Fibroblast of skin of right biceps (primary cell): ENCODE data around the gene NUMBL.

Source experiments
- DNase-seq: peaks from one replicate; pipeline ENCODE4 v3.0.0-alpha.2; 2013

Gene NUMBL

GRCh38 chr19:40716031-40716481 lies 25.6 kb upstream of the NUMBL start:
- peak; percentile 96 for DNase-seq

- peak; percentile 91 for DNase-seq
These were observed 24.2 kb upstream of the NUMBL start for GRCh38 chr19:40714441-40715299.

DNA sequence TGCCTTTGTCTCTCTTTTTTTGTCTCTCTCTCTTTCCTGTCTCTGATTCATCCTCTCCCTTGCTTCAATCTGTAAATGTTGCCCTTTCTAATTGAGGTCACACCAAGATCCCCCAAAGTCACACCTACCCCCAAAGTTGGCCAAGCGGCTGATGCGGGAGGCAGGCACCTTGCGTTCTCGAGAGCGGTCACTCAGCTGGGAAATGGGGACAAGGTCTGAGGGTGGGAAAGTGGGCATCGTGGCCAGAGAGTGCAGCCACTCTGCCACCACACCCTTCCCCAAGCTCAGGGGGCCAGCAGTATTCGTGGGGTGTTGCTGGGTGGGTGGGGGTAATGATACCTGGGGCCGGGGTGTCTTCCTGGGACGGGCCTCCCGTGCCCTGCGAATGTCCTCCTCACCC lies 23.5 kb upstream of the NUMBL start:
- DNase-seq, result no peak

- DNase-seq, result no peak
These were observed 19.4 kb upstream of the NUMBL start for GRCh38 chr19:40709817-40710216.

DNA sequence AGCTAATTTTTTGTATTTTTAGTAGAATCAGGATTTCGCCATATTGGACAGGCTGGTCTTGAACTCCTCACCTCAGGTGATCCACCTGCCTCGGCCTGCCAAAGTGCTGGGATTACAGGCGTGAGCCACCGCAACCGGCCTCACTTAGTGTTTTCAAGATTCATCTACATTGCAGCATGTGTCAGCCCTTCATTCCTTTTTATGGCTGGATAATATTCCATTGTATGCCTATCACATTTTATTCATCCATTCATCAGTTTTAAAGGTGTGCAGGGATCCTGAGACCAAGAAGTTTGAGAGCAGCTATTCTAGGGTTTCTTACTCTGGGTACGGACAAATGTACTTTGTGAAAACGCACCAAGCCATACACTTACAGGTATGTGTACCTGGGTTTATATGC lies 17.2 kb upstream of the NUMBL start:
- DNase-seq, result no peak

DNA sequence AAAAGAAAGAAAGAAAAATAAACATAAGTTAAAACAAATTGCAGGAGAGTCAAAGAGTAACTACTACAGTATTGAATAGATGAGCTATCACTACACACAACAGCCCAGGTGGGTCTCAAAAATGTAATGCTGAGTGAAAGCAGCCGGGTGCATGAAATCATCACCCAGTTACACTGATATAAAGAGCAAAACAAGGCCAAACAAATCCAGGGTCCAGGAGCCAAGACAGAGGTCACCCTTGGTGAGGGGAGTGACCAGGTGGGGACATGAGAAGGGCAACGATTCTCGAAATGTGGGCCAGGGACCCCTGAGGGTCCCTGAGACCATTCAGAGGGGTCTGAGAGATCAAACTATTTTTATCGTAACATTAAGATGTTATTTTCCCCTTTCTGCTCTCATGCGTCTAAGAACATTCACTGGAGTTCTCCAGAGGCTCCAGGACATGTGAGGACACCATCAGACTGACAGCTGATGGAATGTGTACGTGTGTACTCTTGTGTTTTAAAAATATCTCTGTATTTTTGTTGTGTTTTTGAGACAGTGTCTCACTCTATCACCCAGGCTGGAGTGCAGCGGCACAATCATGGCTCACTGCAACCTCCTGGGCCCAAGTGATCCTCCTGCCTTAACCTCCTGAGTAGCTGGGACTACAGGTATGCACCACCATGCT lies 15.6 kb upstream of the NUMBL start:
- no peak for DNase-seq

- DNase-seq, result peak; percentile 51
These were observed 14.9 kb upstream of the NUMBL start for GRCh38 chr19:40705362-40705651.

GRCh38 chr19:40704491-40705361 lies 14.3 kb upstream of the NUMBL start:
- no peak for DNase-seq

DNA sequence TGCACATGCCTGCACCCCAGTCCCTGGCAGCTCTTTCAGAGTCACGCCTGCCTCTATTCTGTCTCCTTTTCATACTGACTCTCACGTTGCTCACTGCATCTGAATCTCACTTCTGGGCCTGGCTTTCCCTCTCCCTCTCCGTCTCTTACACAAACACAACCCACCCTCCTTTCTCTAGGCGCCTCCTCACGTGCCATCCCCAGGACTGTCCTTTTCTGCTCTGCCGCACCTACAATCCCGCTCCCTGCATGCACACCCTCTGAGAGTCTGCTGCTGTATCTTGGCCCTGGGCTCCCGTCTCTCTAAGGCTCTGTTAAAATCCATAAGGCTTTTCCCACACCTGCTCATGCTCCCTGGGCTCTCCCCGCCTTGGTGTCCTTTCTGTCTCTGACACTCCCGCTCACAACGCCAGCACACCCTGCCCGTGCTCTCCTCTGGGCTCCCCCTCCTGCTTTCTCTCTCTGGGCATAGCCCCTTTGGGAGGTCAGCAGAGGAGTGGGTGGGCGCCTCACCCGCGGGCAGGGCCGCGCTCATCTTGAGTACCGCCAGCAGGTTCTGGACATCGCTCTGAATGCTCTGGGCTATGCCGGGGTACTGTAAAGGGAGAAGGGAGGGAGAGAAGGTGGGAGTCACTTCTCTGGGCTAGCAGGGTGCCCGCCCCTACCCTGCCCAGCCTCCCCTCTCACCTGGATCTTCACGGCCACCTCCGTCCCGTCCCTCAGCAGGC lies 12.7 kb upstream of the NUMBL start:
- no peak for DNase-seq

GRCh38 chr19:40702337-40703012 lies 12.0 kb upstream of the NUMBL start:
- DNase-seq, result peak; percentile 38

DNA sequence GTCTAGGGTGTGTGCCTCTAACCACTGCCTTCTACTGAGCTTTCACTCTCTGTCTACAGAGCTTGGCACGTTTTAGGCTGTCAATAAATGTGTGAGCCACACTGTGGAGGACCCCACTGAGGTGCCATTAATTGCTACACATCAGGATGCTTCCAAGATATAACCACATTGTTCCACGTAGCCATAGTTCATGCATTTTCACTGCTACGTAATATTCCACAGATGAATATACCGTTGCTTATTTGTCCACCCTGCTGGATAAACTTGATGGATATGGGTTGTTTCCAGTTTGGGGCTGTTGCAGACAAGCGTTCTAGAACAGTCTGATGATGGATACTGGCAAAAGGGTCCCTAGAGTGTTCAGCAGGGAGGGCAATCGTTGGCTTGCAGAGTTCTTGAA lies 11.3 kb upstream of the NUMBL start:
- no peak for DNase-seq

DNA sequence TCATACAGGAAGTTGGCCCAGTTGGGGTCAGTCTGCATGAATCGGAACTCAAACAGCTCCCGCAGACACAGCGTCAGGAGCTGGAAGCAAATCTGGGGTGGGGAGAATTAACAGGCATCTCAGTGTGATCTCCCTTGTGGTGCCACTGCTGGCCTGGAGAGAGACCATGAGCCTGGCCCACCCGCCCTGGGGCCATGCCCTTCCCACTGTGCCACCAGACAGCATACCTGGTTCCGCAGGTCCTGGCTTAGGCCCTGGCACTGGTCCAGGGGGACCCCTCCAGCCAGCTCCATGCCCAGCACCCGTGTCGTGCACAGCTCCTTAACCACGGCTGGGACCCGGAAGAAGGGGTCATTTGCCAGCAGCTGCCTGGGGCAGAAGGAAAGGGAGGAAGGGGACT lies 9.6 kb upstream of the NUMBL start:
- no peak for DNase-seq

- DNase-seq, result no peak
These were observed 6.6 kb upstream of the NUMBL start for GRCh38 chr19:40697007-40697406.

DNA sequence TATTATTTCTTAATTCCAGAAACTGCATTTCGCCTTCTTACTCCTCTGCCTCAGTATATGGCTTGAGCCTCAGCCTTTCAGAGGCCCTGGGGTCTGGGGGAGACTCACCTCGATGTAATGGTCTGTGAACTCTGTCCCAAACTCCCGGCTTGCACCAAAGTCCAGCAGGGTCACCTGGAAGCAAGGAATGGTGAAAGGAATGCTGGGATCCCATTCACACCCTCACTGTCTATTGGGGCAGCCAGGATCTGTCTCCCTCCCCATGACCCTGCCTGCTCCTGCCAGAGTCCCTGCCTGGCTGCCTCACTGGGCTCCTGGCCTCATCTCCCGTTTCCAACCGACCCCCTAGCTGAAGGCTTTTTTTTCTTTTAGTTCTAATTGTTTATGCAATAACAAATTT lies 5.4 kb upstream of the NUMBL start:
- no peak for DNase-seq

GRCh38 chr19:40693896-40694295 lies 3.4 kb upstream of the NUMBL start:
- DNase-seq, result no peak

- no peak for DNase-seq
These were observed 2.8 kb upstream of the NUMBL start for GRCh38 chr19:40693150-40693788.

DNA sequence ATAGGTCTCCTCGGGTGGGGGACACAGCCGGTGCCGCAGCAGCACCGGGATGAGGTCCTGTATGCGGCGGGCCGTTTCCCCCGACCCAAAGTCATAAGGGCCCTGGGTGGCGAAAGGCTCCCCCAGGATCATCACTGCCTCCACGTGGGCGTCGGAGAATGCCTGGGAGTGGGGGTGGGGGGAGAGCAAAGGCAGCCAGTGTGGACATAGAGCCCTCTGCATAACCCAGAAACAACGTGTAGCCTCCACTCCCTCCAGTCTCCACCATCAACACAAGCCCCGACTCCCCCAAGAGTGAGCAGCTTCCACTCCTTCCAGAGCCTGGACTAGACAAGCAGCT lies 1.7 kb upstream of the NUMBL start:
- DNase-seq, result no peak

DNA sequence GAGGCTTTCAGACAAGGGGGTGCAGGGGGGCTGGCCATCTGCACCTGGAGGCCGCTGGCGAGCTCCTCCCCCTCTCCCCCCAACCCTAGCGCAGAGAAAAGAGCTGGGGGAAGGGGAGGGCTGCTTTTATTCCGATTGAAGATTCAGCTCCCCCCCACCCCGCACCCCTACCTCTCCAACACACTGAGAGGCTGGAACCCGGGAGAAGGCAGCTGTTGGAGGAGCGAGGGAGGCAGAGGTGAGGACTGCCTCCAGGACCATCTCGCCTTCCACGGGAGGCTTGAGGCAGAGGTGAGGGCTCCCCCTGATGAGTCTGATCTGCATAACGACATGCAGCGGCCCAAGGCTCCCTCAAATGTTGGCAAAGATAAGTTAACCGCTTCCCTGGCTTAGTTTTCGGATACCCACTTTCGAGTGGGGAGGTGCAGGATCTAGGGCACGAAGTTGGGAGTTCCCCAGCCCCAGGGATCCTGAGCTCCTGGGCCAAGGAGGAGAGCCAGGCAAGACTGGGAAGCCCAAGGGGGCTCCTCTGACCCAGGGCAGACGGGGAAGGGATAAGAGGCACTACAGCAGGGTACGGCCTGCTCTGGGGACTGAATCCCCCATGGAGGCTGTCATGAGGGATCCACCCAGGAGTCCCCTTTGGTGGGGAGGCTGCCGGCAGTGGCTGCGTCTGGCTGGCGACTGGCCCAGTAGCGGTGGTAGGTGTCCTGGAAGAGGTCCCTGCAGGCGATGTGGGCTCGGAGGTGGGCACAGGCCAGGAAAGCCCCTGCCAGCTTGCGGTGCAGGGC lies 1.2 kb upstream of the NUMBL start:
- no peak for DNase-seq

GRCh38 chr19:40690693-40691420 lies 406 bp upstream of the NUMBL start:
- peak; percentile 92 for DNase-seq

DNA sequence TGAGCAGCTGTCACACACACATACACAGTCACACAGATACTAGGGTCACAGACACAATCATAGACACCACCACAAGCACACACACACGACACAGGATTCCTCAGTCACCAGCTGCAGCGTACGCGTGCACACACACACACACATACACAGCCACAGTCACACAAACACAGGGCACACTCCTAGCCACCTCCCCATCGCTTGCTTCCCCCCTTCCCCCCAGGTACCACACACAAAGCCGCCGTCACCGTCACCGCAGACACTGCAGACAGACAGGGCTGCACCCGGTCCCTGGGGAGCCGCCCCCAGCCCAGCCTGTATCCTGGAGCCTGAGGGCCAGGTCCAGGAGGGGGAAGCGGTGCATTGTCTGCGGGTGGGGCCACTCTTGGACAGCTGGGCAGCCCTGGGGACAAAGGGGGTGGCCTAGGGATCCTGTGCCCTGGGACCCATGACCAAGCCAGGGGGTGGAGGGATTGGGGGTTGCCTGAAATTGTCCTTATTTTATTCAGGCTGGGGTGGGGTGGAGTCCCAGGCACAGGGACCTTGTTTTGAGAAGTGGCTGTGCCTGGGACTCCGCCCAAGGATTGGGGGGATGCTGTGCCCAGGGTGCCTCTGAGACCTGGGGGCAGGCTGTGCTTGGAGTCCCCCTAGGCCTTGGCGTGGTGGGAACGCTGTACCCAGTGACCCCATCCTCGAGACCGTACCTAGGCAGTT lies 957 bp downstream of the NUMBL start:
- DNase-seq, result peak; percentile 48
